ENCODE data around the gene HCAR2. TPM values are rescaled to one million over a fixed set of nuclear protein-coding genes. Genes with fewer than 3 reads are reported as not detected.
"Not testable (repeated sequence)": the region's sequence is repeated elsewhere in the genome, so short reads cannot be mapped to it uniquely, and the experiment has no call there.

The HCAR2 gene
- total and polyA plus RNA-seq, 2 of the 13 experiments (the other 11 are each of a cell fraction or from before 2014, with no cell fraction given) = 0.09 to 5.6 TPM

- TF ChIP-seq, protein P1, sequence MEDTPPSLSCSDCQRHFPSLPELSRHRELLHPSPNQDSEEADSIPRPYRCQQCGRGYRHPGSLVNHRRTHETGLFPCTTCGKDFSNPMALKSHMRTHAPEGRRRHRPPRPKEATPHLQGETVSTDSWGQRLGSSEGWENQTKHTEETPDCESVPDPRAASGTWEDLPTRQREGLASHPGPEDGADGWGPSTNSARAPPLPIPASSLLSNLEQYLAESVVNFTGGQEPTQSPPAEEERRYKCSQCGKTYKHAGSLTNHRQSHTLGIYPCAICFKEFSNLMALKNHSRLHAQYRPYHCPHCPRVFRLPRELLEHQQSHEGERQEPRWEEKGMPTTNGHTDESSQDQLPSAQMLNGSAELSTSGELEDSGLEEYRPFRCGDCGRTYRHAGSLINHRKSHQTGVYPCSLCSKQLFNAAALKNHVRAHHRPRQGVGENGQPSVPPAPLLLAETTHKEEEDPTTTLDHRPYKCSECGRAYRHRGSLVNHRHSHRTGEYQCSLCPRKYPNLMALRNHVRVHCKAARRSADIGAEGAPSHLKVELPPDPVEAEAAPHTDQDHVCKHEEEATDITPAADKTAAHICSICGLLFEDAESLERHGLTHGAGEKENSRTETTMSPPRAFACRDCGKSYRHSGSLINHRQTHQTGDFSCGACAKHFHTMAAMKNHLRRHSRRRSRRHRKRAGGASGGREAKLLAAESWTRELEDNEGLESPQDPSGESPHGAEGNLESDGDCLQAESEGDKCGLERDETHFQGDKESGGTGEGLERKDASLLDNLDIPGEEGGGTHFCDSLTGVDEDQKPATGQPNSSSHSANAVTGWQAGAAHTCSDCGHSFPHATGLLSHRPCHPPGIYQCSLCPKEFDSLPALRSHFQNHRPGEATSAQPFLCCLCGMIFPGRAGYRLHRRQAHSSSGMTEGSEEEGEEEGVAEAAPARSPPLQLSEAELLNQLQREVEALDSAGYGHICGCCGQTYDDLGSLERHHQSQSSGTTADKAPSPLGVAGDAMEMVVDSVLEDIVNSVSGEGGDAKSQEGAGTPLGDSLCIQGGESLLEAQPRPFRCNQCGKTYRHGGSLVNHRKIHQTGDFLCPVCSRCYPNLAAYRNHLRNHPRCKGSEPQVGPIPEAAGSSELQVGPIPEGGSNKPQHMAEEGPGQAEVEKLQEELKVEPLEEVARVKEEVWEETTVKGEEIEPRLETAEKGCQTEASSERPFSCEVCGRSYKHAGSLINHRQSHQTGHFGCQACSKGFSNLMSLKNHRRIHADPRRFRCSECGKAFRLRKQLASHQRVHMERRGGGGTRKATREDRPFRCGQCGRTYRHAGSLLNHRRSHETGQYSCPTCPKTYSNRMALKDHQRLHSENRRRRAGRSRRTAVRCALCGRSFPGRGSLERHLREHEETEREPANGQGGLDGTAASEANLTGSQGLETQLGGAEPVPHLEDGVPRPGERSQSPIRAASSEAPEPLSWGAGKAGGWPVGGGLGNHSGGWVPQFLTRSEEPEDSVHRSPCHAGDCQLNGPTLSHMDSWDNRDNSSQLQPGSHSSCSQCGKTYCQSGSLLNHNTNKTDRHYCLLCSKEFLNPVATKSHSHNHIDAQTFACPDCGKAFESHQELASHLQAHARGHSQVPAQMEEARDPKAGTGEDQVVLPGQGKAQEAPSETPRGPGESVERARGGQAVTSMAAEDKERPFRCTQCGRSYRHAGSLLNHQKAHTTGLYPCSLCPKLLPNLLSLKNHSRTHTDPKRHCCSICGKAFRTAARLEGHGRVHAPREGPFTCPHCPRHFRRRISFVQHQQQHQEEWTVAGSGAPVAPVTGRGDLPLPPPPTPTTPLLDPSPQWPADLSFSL (CRISPR knock-in tag; IDR thresholded peaks at IDR 0.05) = no peak; the same call in 1 of the 2 replicates
- TF ChIP-seq, protein P2, sequence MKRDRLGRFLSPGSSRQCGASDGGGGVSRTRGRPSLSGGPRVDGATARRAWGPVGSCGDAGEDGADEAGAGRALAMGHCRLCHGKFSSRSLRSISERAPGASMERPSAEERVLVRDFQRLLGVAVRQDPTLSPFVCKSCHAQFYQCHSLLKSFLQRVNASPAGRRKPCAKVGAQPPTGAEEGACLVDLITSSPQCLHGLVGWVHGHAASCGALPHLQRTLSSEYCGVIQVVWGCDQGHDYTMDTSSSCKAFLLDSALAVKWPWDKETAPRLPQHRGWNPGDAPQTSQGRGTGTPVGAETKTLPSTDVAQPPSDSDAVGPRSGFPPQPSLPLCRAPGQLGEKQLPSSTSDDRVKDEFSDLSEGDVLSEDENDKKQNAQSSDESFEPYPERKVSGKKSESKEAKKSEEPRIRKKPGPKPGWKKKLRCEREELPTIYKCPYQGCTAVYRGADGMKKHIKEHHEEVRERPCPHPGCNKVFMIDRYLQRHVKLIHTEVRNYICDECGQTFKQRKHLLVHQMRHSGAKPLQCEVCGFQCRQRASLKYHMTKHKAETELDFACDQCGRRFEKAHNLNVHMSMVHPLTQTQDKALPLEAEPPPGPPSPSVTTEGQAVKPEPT (CRISPR knock-in tag; IDR thresholded peaks at IDR 0.05; ENCODE audit: low read depth) = no peak
- TF ChIP-seq KDM2A (CRISPR knock-in tag; IDR thresholded peaks at IDR 0.05; ENCODE audit: borderline replicate concordance, low read depth) (peak; percentile 93), SAP130 (CRISPR knock-in tag; IDR thresholded peaks at IDR 0.05; ENCODE audit: low read depth) (peak; percentile 92), ZNF10 (CRISPR knock-in tag; IDR thresholded peaks at IDR 0.05; ENCODE audit: borderline replicate concordance, low read depth) (no peak), SALL1 (CRISPR knock-in tag; IDR thresholded peaks at IDR 0.05) (peak; percentile 88)
Observed at GRCh38 chr12:122752464-122753318, 49.5 kb upstream of the HCAR2 start, which contains the start of gene DENR (continued).

DNA sequence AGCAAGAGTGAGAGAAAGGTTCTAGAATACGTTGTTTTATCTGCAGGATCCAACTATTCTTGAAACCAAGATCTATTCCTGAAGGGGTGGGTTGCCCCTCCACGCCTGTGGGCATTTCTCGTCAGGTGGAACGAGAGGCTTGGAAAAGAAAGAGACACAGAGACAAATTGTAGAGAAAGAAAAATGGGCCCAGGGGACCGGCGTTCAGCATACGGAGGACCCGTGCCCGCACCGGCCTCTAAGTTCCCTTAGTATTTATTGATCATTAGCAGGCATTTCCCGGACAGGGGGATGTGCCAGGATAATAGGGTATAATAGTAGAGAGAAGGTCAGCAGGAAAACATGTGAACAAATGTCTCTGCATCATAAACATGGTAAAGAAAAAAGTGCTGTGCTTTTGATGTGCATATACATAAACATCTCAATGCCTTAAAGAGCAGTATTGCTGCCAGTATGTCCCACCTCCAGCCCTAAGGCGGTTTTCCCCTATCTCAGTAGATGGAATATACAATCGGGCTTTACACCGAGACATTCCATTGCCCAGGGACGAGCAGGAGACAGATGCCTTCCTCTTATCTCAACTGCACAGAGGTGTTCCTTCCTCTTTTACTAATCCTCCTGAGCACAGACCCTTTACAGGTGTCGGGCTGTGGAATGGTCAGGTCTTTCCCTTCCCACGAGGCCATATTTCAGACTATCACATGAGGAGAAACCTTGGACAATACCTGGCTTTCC, 47.8 kb upstream of the HCAR2 start:
- in situ Hi-C loops (cut with HindIII; ENCODE audit: extremely low pct_ligation_motif_present, low pct_unique_long_range_greater_than_20kb) = loop anchor here (5.0 kb wide), 1 partner anchor 114 kb away; no protein-coding TSS in a partner anchor

More for the DNA sequence above, 47.8 kb upstream of the HCAR2 start:
- H3K9me3 ChIP-seq (ENCODE audit: low read length); H3K9ac ChIP-seq (ENCODE audit: insufficient read depth, low read depth, low read length); H3K27me3 ChIP-seq (ENCODE audit: control insufficient read depth in 1 of 2, insufficient read depth in 2 of 2, low read length in 2 of 2); ATAC-seq; H4K20me1 ChIP-seq (ENCODE audit: insufficient read depth, low read length); H3K4me3 ChIP-seq (replicated peaks in 1 of 3; ENCODE audit: insufficient read depth in 1 of 3, low read depth in 2 of 3, low read length in 3 of 3); H3K27ac ChIP-seq (ENCODE audit: extremely low read length, insufficient read depth, low read length); DNase-seq (ENCODE audit: low spot score); BruUV-seq (replicated peaks); POLR2A ChIA-PET; FAIRE-seq: not testable (repeated sequence)
- H3K4me1 ChIP-seq (ENCODE audit: insufficient read depth, low read length) = peaks cover 44% of the 10 kb centered on the region
- H3K36me3 ChIP-seq (replicated peaks in 1 of 2; ENCODE audit: control insufficient read depth in 1 of 2, insufficient read depth in 2 of 2, low read length in 2 of 2) = peaks cover 0 to 13% of the 10 kb centered on the region in 2 experiments; a peak in 3 of 5 replicates
- H2AFZ ChIP-seq (ENCODE audit: low read length) = peak overlapping the region; percentile 72
- peak overlapping the region; percentile 85; the same call in 1 of the 2 replicates for H3K4me2 ChIP-seq (ENCODE audit: low read depth, low read length)
- 65% methylated on average over 17 of the region's 17 CpGs for WGBS (ENCODE audit: low lambda C conversion rate)
- CTCF ChIA-PET (ENCODE audit: low intra/inter-chr PET ratio, low total read pairs) = interaction anchor here (3.0 kb wide), 1 partner anchor 113 kb away, joined by 43 read pairs; no protein-coding TSS in a partner anchor
- intact Hi-C loops (cut with micrococcal nuclease; ENCODE audit: unreplicated experiment) = loop anchor here (10.0 kb wide), 1 partner anchor 226 kb away; the partner anchor contains the start of genes KNTC1 and RSRC2
- peaks cover 24% of the 10 kb centered on the region for H3K79me2 ChIP-seq (ENCODE audit: insufficient read depth, low read length)
